ENCODE data around the gene OR1A1. TPM values are rescaled to one million over a fixed set of nuclear protein-coding genes. Genes with fewer than 3 reads are reported as not detected.
"Not testable (repeated sequence)": the region's sequence is repeated elsewhere in the genome, so short reads cannot be mapped to it uniquely, and the experiment has no call there.

Gene OR1A1
- total and polyA plus RNA-seq, 4 experiments from 2014 or later, result not detected

- H3K36me3 Mint-ChIP-seq, result peaks cover 0 to 3% of the 10 kb centered on the region in 2 donors
- no peak overlapping the region for H3K27ac ChIP-seq (ENCODE audit: low read depth, low read length)
- peak overlapping the region in 4 of 7 donors; percentile 59 to 91 (median 71) for H3K27ac Mint-ChIP-seq
- H3K9me3 Mint-ChIP-seq, result peaks cover 0 to 30% (median 15%) of the 10 kb centered on the region in 8 donors
- peaks cover 5 to 9% of the 10 kb centered on the region in 2 donors for H3K27me3 Mint-ChIP-seq
- no peaks in the 10 kb centered on the region for H3K27me3 ChIP-seq (ENCODE audit: insufficient read depth, low read length)
- peak overlapping the region in 7 of 8 donors; percentile 57 to 84 (median 76) for H3K4me3 Mint-ChIP-seq
- DNase-seq, result no peak
- peaks cover 16% of the 10 kb centered on the region for H3K4me1 ChIP-seq (ENCODE audit: insufficient read depth, low read length)
- ChIA-PET CTCF (ENCODE audit: partially characterized antibody) (no interaction called here), POLR2A (ENCODE audit: partially characterized antibody) (no interaction called here)
- H3K9me3 ChIP-seq (ENCODE audit: control insufficient read depth in 1 of 2, low read length in 2 of 2), result no peaks in the 10 kb centered on the region
- H3K36me3 ChIP-seq (ENCODE audit: insufficient read depth, low read length), result no peaks in the 10 kb centered on the region
- no peak overlapping the region for H3K4me3 ChIP-seq (ENCODE audit: low read length in 2 of 2)
- intact Hi-C loops (cut with micrococcal nuclease), result no loop called here
- H3K4me1 Mint-ChIP-seq, result peaks cover 11 to 17% (median 13%) of the 10 kb centered on the region in 4 donors
Observed at GRCh38 chr17:3221850-3222249, 14.4 kb downstream of the OR1A1 start.

GRCh38 chr17:3222505-3222904 lies 15.0 kb downstream of the OR1A1 start:
- Mint-ChIP-seq H3K9me3 (peaks cover 0 to 26% (median 12%) of the 10 kb centered on the region in 8 donors), H3K27me3 (peaks cover 7 to 11% of the 10 kb centered on the region in 2 donors), H3K4me1 (peaks cover 11 to 17% (median 13%) of the 10 kb centered on the region in 4 donors), H3K4me3 (peak overlapping the region; percentile 46 to 84 (median 72)), H3K36me3 (peaks cover 0 to 3% of the 10 kb centered on the region in 2 donors), H3K27ac (peak overlapping the region in 5 of 7 donors; percentile 14 to 91 (median 59))
- Histone ChIP-seq H3K9me3 (ENCODE audit: control insufficient read depth in 1 of 2, low read length in 2 of 2) (no peaks in the 10 kb centered on the region), H3K4me1 (ENCODE audit: insufficient read depth, low read length) (peaks cover 16% of the 10 kb centered on the region), H3K4me3 (ENCODE audit: low read length in 2 of 2) (peak overlapping the region in 1 of 2 donors; percentile 36), H3K36me3 (ENCODE audit: insufficient read depth, low read length) (no peaks in the 10 kb centered on the region), H3K27ac (ENCODE audit: low read depth, low read length) (no peak overlapping the region), H3K27me3 (ENCODE audit: insufficient read depth, low read length) (no peaks in the 10 kb centered on the region)
- intact Hi-C loops (cut with micrococcal nuclease), result no loop called here
- DNase-seq, result peak in 3 of 5 donors; percentile 3 to 22 (median 20)
- CTCF ChIA-PET (ENCODE audit: partially characterized antibody), result no interaction called here
- POLR2A ChIA-PET (ENCODE audit: partially characterized antibody), result no interaction called here

DNA sequence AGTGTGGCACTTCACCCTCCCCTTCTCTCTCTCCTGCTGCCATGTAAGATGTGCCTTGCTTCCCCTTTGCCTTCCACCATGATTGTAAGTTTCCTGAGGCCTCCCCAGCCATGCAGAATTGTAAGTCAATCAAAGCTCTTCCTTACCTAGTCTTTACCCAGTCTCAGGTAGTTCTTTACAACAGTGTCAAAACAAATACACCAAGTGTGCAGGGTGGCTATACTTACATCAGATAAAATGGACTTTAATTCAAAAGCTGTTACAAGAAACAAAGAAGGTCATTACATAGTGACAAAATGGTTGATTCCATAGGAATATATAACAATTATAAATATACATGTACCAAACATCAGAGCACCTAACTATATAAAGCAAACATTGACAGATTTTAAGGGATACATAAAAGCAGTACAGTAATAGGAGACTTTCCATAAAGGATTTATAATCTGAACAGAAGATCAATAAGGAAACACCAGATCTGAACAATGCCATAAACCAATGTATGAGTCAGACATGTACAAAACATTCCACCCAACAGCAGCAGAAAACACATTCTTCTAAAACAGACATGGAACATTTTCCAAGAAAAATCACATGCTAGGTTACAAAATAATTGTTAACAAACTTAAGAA lies 17.4 kb downstream of the OR1A1 start:
- H3K9me3 ChIP-seq (ENCODE audit: control insufficient read depth in 1 of 2, low read length in 2 of 2); POLR2A ChIA-PET (ENCODE audit: partially characterized antibody); DNase-seq; intact Hi-C loops (cut with micrococcal nuclease); H3K4me3 ChIP-seq (ENCODE audit: low read length in 2 of 2); CTCF ChIA-PET (ENCODE audit: partially characterized antibody); H3K36me3 ChIP-seq (ENCODE audit: insufficient read depth, low read length); H3K36me3 Mint-ChIP-seq; H3K27ac Mint-ChIP-seq; H3K27me3 ChIP-seq (ENCODE audit: insufficient read depth, low read length); H3K27ac ChIP-seq (ENCODE audit: low read depth, low read length): not testable (repeated sequence)
- Mint-ChIP-seq H3K27me3 (peaks cover 3 to 11% of the 10 kb centered on the region in 2 donors), H3K9me3 (peaks cover 0 to 16% (median 6%) of the 10 kb centered on the region in 8 donors), H3K4me1 (peaks cover 11 to 17% (median 13%) of the 10 kb centered on the region in 4 donors), H3K4me3 (peak overlapping the region in 1 of 8 donors; percentile 25)
- H3K4me1 ChIP-seq (ENCODE audit: insufficient read depth, low read length), result peaks cover 16% of the 10 kb centered on the region

DNA sequence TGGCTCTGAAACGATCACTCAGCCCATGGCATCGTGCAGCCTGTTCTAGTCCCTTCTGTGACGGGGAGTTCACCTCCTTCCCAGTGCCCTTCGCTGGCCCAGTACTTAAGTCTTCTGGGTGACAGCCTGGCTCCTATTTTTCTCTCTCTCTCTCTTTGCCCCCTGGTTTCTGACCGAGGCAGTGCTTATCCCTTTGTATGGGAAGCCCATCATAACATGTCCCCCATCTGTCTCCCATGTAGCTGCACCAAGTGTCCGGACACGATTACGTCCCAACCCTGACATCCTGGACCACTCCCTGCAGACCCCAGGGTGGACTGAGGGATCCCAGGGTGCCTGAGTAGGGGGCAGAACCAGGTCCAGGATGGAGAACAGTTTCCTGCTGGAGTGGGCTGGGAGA lies 24.8 kb downstream of the OR1A1 start:
- H3K9me3 ChIP-seq (ENCODE audit: control insufficient read depth in 1 of 2, low read length in 2 of 2); POLR2A ChIA-PET (ENCODE audit: partially characterized antibody); H3K27me3 Mint-ChIP-seq; intact Hi-C loops (cut with micrococcal nuclease); DNase-seq; H3K36me3 ChIP-seq (ENCODE audit: insufficient read depth, low read length); H3K4me1 Mint-ChIP-seq; H3K27me3 ChIP-seq (ENCODE audit: insufficient read depth, low read length); CTCF ChIA-PET (ENCODE audit: partially characterized antibody); H3K4me1 ChIP-seq (ENCODE audit: insufficient read depth, low read length); H3K4me3 ChIP-seq (ENCODE audit: low read length in 2 of 2); H3K27ac Mint-ChIP-seq; H3K27ac ChIP-seq (ENCODE audit: low read depth, low read length); H3K4me3 Mint-ChIP-seq; H3K36me3 Mint-ChIP-seq; H3K9me3 Mint-ChIP-seq: not testable (repeated sequence)

GRCh38 chr17:3238685-3239084 lies 31.2 kb downstream of the OR1A1 start:
- H3K4me3 Mint-ChIP-seq; H3K9me3 Mint-ChIP-seq; H3K4me1 ChIP-seq (ENCODE audit: insufficient read depth, low read length); H3K27ac ChIP-seq (ENCODE audit: low read depth, low read length); H3K4me3 ChIP-seq (ENCODE audit: low read length in 2 of 2); H3K27ac Mint-ChIP-seq; H3K36me3 ChIP-seq (ENCODE audit: insufficient read depth, low read length); POLR2A ChIA-PET (ENCODE audit: partially characterized antibody); H3K9me3 ChIP-seq (ENCODE audit: control insufficient read depth in 1 of 2, low read length in 2 of 2); CTCF ChIA-PET (ENCODE audit: partially characterized antibody); intact Hi-C loops (cut with micrococcal nuclease); H3K27me3 Mint-ChIP-seq; H3K27me3 ChIP-seq (ENCODE audit: insufficient read depth, low read length); H3K36me3 Mint-ChIP-seq; H3K4me1 Mint-ChIP-seq: not testable (repeated sequence)
- peak in 2 of 5 donors; percentile 6 to 9 for DNase-seq

GRCh38 chr17:3241044-3241443 lies 33.6 kb downstream of the OR1A1 start:
- CTCF ChIA-PET (ENCODE audit: partially characterized antibody); H3K27me3 ChIP-seq (ENCODE audit: insufficient read depth, low read length); H3K9me3 ChIP-seq (ENCODE audit: control insufficient read depth in 1 of 2, low read length in 2 of 2); intact Hi-C loops (cut with micrococcal nuclease); H3K36me3 ChIP-seq (ENCODE audit: insufficient read depth, low read length); H3K4me1 ChIP-seq (ENCODE audit: insufficient read depth, low read length); H3K27me3 Mint-ChIP-seq; DNase-seq; H3K27ac Mint-ChIP-seq; H3K4me3 ChIP-seq (ENCODE audit: low read length in 2 of 2); H3K36me3 Mint-ChIP-seq; H3K4me3 Mint-ChIP-seq; H3K9me3 Mint-ChIP-seq; POLR2A ChIA-PET (ENCODE audit: partially characterized antibody); H3K27ac ChIP-seq (ENCODE audit: low read depth, low read length); H3K4me1 Mint-ChIP-seq: not testable (repeated sequence)

DNA sequence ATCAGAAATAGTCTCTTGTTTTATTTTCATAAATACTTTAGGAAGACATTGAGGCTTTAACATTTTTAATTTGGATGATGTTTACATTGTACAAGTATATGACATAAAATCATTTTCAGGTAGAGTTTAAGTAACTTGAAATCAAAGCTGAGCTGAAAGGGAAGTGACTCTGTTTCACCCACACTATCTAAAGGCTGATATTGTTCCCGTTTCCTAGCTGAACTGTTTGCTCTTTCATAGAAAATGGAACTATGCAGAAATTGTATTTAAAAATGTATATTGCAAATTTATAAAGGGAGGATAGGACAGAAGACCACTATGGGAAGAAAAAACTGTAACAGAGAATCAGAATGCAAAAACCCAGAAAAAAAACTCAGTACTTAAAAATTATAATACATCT lies 37.4 kb downstream of the OR1A1 start:
- H3K36me3 Mint-ChIP-seq; DNase-seq; H3K27me3 Mint-ChIP-seq; intact Hi-C loops (cut with micrococcal nuclease); H3K4me1 ChIP-seq (ENCODE audit: insufficient read depth, low read length); H3K27ac ChIP-seq (ENCODE audit: low read depth, low read length); H3K4me1 Mint-ChIP-seq; H3K9me3 Mint-ChIP-seq; H3K27ac Mint-ChIP-seq; H3K36me3 ChIP-seq (ENCODE audit: insufficient read depth, low read length); H3K9me3 ChIP-seq (ENCODE audit: control insufficient read depth in 1 of 2, low read length in 2 of 2); CTCF ChIA-PET (ENCODE audit: partially characterized antibody); H3K27me3 ChIP-seq (ENCODE audit: insufficient read depth, low read length); H3K4me3 Mint-ChIP-seq; H3K4me3 ChIP-seq (ENCODE audit: low read length in 2 of 2); POLR2A ChIA-PET (ENCODE audit: partially characterized antibody): not testable (repeated sequence)

DNA sequence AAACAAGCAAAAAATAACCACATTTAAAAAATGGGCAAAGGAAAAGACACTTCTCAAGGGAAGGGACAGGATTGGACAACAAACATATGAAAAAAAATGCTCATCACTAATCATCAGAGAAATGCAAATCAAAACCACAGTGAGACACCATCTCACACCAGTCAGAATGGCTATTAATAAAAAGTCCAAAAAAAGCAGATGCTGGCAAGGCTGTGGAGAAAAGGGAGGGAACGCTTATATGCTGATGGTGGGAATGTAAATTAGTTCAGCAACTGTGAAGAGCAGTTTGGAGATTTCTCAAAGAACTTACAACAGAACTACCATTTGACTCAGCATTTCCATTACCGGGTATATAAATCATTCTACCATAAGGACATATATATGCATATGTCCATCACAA lies 41.5 kb downstream of the OR1A1 start:
- H3K9me3 ChIP-seq (ENCODE audit: control insufficient read depth in 1 of 2, low read length in 2 of 2); H3K4me3 ChIP-seq (ENCODE audit: low read length in 2 of 2); POLR2A ChIA-PET (ENCODE audit: partially characterized antibody); H3K27ac ChIP-seq (ENCODE audit: low read depth, low read length); intact Hi-C loops (cut with micrococcal nuclease); H3K27ac Mint-ChIP-seq; CTCF ChIA-PET (ENCODE audit: partially characterized antibody); H3K4me1 Mint-ChIP-seq; H3K36me3 Mint-ChIP-seq; H3K27me3 Mint-ChIP-seq; H3K4me3 Mint-ChIP-seq; DNase-seq; H3K9me3 Mint-ChIP-seq; H3K4me1 ChIP-seq (ENCODE audit: insufficient read depth, low read length); H3K27me3 ChIP-seq (ENCODE audit: insufficient read depth, low read length); H3K36me3 ChIP-seq (ENCODE audit: insufficient read depth, low read length): not testable (repeated sequence)
